Measurements from ENCODE around the gene TSHR. TPM values are rescaled to one million over a fixed set of nuclear protein-coding genes. Genes with fewer than 3 reads are reported as not detected.

TSHR gene
- total RNA-seq, 1 experiment from 2014 or later = not detected

DNA sequence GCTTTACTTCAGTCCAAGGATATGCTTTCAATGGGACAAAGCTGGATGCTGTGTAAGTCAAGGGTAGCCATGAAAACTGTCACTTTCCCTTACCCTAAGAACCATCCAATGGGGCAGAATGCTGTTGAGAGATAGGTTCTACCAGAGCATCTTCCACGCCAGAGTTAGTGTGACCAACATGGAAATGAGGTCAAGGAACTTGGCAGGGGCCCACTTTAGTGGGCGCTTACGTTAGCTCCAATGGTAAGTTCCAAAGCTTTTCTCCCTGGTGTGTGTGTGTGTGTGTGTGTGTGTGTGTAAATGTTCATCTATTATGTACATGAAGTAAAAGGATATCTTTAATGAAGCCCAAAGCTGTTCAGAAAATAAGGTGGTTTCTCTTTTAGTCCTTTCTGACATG, 141.2 kb downstream of the TSHR start:
- no peak for DNase-seq (ENCODE audit: low read depth, low spot score)
- RAD21 ChIA-PET (ENCODE audit: low non-redundant PET in 1 of 2, low total read pairs in 2 of 2, uncharacterized antibody in 2 of 2, unreplicated experiment in 2 of 2) = no interaction called here
- CTCF ChIA-PET = no interaction called here
- Histone ChIP-seq H4K20me1 (ENCODE audit: insufficient read depth) (no peaks in the 10 kb centered on the region), H2AFZ (ENCODE audit: low read depth, low read length, poor library complexity, severe bottlenecking) (no peak overlapping the region), H3K9ac (ENCODE audit: low read length) (no peak overlapping the region), H3K4me3 (replicated peaks in 1 of 2; ENCODE audit: low read depth in 1 of 2, low read length in 2 of 2) (no peak overlapping the region), H3K4me2 (ENCODE audit: low read length) (no peak overlapping the region), H3K27me3 (ENCODE audit: insufficient read depth, low read length) (no peaks in the 10 kb centered on the region), H3K36me3 (ENCODE audit: control insufficient read depth in 1 of 2, insufficient read depth in 2 of 2, low read length in 2 of 2) (no peaks in the 10 kb centered on the region), H3K4me1 (ENCODE audit: control insufficient read depth in 1 of 2, insufficient read depth in 2 of 2, low read length in 2 of 2) (no peaks in the 10 kb centered on the region), H3K27ac (ENCODE audit: low read depth, low read length) (no peak overlapping the region), H3K79me2 (ENCODE audit: insufficient read depth, low read length) (no peaks in the 10 kb centered on the region), H3K9me2 (ENCODE audit: insufficient read depth) (no peaks in the 10 kb centered on the region), H3K9me3 (ENCODE audit: control insufficient read depth in 1 of 2, insufficient read depth in 1 of 2, low read depth in 1 of 2, low read length in 2 of 2) (no peaks in the 10 kb centered on the region)
- TF ChIP-seq EZH2 (IDR thresholded peaks at IDR 0.05) (no peak), ELF1 (IDR thresholded peaks at IDR 0.05; ENCODE audit: borderline replicate concordance, low read depth) (no peak), RAD21 (IDR thresholded peaks at IDR 0.05; ENCODE audit: low read depth) (no peak), ZFX (IDR thresholded peaks at IDR 0.05) (no peak), SIN3A (IDR thresholded peaks at IDR 0.05; ENCODE audit: low read depth) (no peak), JUND (IDR thresholded peaks at IDR 0.05) (no peak), SP1 (IDR thresholded peaks at IDR 0.05; ENCODE audit: low read depth) (no peak), ATF3 (IDR thresholded peaks at IDR 0.05) (no peak), FOSL1 (IDR thresholded peaks at IDR 0.05; ENCODE audit: low read depth) (no peak), EGR1 (IDR thresholded peaks at IDR 0.05; ENCODE audit: low read depth) (no peak), MAX (IDR thresholded peaks at IDR 0.05) (no peak), YY1 (IDR thresholded peaks at IDR 0.05; ENCODE audit: extremely low read depth, insufficient replicate concordance, low read depth, low read length) (no peak), POLR2AphosphoS5 (IDR thresholded peaks at IDR 0.05; ENCODE audit: low read depth, low read length) (no peak), CEBPB (IDR thresholded peaks at IDR 0.05; ENCODE audit: low read depth) (no peak), TCF7L2 (IDR thresholded peaks at IDR 0.05; ENCODE audit: borderline replicate concordance, extremely low read depth, insufficient read depth, insufficient read length) (no peak), SRF (IDR thresholded peaks at IDR 0.05; ENCODE audit: low read depth) (no peak)
- TF ChIP-seq, protein P1, sequence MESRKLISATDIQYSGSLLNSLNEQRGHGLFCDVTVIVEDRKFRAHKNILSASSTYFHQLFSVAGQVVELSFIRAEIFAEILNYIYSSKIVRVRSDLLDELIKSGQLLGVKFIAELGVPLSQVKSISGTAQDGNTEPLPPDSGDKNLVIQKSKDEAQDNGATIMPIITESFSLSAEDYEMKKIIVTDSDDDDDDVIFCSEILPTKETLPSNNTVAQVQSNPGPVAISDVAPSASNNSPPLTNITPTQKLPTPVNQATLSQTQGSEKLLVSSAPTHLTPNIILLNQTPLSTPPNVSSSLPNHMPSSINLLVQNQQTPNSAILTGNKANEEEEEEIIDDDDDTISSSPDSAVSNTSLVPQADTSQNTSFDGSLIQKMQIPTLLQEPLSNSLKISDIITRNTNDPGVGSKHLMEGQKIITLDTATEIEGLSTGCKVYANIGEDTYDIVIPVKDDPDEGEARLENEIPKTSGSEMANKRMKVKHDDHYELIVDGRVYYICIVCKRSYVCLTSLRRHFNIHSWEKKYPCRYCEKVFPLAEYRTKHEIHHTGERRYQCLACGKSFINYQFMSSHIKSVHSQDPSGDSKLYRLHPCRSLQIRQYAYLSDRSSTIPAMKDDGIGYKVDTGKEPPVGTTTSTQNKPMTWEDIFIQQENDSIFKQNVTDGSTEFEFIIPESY (IDR thresholded peaks at IDR 0.05; ENCODE audit: extremely low read depth, insufficient replicate concordance, low read length) = no peak
- TF ChIP-seq, protein P2, sequence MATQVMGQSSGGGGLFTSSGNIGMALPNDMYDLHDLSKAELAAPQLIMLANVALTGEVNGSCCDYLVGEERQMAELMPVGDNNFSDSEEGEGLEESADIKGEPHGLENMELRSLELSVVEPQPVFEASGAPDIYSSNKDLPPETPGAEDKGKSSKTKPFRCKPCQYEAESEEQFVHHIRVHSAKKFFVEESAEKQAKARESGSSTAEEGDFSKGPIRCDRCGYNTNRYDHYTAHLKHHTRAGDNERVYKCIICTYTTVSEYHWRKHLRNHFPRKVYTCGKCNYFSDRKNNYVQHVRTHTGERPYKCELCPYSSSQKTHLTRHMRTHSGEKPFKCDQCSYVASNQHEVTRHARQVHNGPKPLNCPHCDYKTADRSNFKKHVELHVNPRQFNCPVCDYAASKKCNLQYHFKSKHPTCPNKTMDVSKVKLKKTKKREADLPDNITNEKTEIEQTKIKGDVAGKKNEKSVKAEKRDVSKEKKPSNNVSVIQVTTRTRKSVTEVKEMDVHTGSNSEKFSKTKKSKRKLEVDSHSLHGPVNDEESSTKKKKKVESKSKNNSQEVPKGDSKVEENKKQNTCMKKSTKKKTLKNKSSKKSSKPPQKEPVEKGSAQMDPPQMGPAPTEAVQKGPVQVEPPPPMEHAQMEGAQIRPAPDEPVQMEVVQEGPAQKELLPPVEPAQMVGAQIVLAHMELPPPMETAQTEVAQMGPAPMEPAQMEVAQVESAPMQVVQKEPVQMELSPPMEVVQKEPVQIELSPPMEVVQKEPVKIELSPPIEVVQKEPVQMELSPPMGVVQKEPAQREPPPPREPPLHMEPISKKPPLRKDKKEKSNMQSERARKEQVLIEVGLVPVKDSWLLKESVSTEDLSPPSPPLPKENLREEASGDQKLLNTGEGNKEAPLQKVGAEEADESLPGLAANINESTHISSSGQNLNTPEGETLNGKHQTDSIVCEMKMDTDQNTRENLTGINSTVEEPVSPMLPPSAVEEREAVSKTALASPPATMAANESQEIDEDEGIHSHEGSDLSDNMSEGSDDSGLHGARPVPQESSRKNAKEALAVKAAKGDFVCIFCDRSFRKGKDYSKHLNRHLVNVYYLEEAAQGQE (IDR thresholded peaks at IDR 0.05; ENCODE audit: low read depth) = no peak
- no TSS peak for BruUV-seq (replicated peaks)
- ATAC-seq = no peak
- intact Hi-C loops (cut with micrococcal nuclease) = no loop called here
- POLR2A ChIA-PET = no interaction called here

Measured in HCT116 (cell line).